Caco-2 (cell line): Measurements from ENCODE around the gene NR2C1. TPM values are rescaled to one million over a fixed set of nuclear protein-coding genes. Genes with fewer than 3 reads are reported as not detected.

ENCODE experiments used
- BruUV-seq: library from RNA; stranded (reverse); fragments of 400-500 nt; replicated peaks from 2 replicates; lab custom pipeline; 2021; lab: Mats Ljungman, UMichigan
- CTCF ChIA-PET: fragments of 300-600 bp; sonication (Branson Sonifier 250); formaldehyde crosslinking; loops from one replicate; lab custom pipeline; 2022; ENCODE audit warnings: antibody characterized with exemption; lab: Charles Lee
- POLR2A ChIA-PET: fragments of 300-600 bp; sonication (Branson Sonifier 250); formaldehyde crosslinking; loops from one replicate; lab custom pipeline; 2022; ENCODE audit warnings: antibody characterized with exemption; lab: Charles Lee
- DNase-seq, 2 experiments: peaks; one replicate each; pipeline versions ENCODE4 v3.0.0 to v3.0.0-alpha.2; 2020 to 2022
- H3K27me3 ChIP-seq: replicated peaks from 2 replicates; pipeline ENCODE4 v1.6.0; 2011; ENCODE audit warnings: low read length; ENCODE audit not compliant: control insufficient read depth, insufficient read depth
- H3K36me3 ChIP-seq: 2 replicates; pipeline ENCODE4 v1.5.1; 2011; ENCODE audit warnings: low read length; ENCODE audit not compliant: control insufficient read depth, insufficient read depth
- H3K4me1 ChIP-seq: fragments of 250-450 bp; sonication (Bioruptor Pico); 2 replicates; pipeline ENCODE4 v1.5.1; 2020; ENCODE audit warnings: mild to moderate bottlenecking
- H3K4me3 ChIP-seq: 2 replicates; pipeline ENCODE4 v1.5.1; 2011; ENCODE audit warnings: low read depth, mild to moderate bottlenecking, control low read depth, low read length
- H3K9me3 ChIP-seq: fragments of 250-450 bp; sonication (Bioruptor Pico); 2 replicates; pipeline ENCODE4 v1.5.1; 2020; ENCODE audit warnings: mild to moderate bottlenecking, moderate library complexity
- H3K27ac Mint-ChIP-seq: one replicate; pipeline ENCODE4 v1.8.0; 2022; ENCODE audit warnings: mixed read lengths; ENCODE audit not compliant: unreplicated experiment
- H3K27me3 Mint-ChIP-seq: one replicate; pipeline ENCODE4 v1.8.0; 2022; ENCODE audit warnings: mixed read lengths; ENCODE audit not compliant: insufficient read depth, unreplicated experiment
- H3K36me3 Mint-ChIP-seq: one replicate; pipeline ENCODE4 v1.8.0; 2022; ENCODE audit warnings: mild to moderate bottlenecking, mixed read lengths; ENCODE audit not compliant: insufficient read depth, unreplicated experiment
- H3K4me1 Mint-ChIP-seq: one replicate; pipeline ENCODE4 v1.8.0; 2022; ENCODE audit warnings: low read depth, mixed read lengths; ENCODE audit not compliant: unreplicated experiment
- H3K4me3 Mint-ChIP-seq: one replicate; pipeline ENCODE4 v1.8.0; 2022; ENCODE audit warnings: mild to moderate bottlenecking, moderate library complexity, mixed read lengths; ENCODE audit not compliant: unreplicated experiment
- H3K9me3 Mint-ChIP-seq: one replicate; pipeline ENCODE4 v1.8.0; 2022; ENCODE audit warnings: mixed read lengths; ENCODE audit not compliant: unreplicated experiment
- CTCF ChIP-seq, 2 experiments: fragments of 200-600 bp in 1 of 2; IDR thresholded peaks; 1 replicate in 1 of 2; 2 replicates in 1 of 2; pipeline versions ENCODE4 v1.5.1 to v1.8.0; 2011 to 2022; ENCODE audit warnings: antibody characterized with exemption in 1 of 2, control low read depth in 1 of 2, inconsistent platforms in 1 of 2, low read depth in 1 of 2, low read length in 1 of 2, mild to moderate bottlenecking in 1 of 2, moderate library complexity in 1 of 2; ENCODE audit not compliant: insufficient read depth in 1 of 2, severe bottlenecking in 1 of 2, unreplicated experiment in 1 of 2
- intact Hi-C: fragments of 100-400 bp; cut with micrococcal nuclease; formaldehyde crosslinking; loops from one replicate; pipeline ENCODE4 v1.10.0; 2022; ENCODE audit not compliant: unreplicated experiment
- total RNA-seq: library from RNA; stranded (reverse); gene quantifications from 2 replicates; pipeline ENCODE4 v1.2.3, GENCODE V29; 2022

Gene NR2C1
- total RNA-seq, 1 experiment from 2014 or later, result 51.1 TPM

GRCh38 chr12:95107362-95107761 is 33.9 kb upstream of the NR2C1 start:
- Histone ChIP-seq H3K36me3 (no peaks in the 10 kb centered on the region; the same call in 1 of the 2 replicates), H3K4me1 (no peaks in the 10 kb centered on the region), H3K9me3 (no peaks in the 10 kb centered on the region), H3K4me3 (no peak overlapping the region), H3K27me3 (no peaks in the 10 kb centered on the region)
- H3K9me3 Mint-ChIP-seq, result no peaks in the 10 kb centered on the region
- POLR2A ChIA-PET, result no interaction called here
- no peak for TF ChIP-seq CTCF (IDR thresholded peaks at IDR 0.05; ENCODE audit: insufficient read depth in 1 of 2, low read depth in 1 of 2, low read length in 1 of 2, severe bottlenecking in 1 of 2, unreplicated experiment in 1 of 2)
- intact Hi-C loops, result no loop called here
- no peaks in the 10 kb centered on the region for H3K4me1 Mint-ChIP-seq
- no peak overlapping the region for H3K4me3 Mint-ChIP-seq
- H3K27me3 Mint-ChIP-seq, result no peaks in the 10 kb centered on the region
- H3K36me3 Mint-ChIP-seq, result peaks cover 68% of the 10 kb centered on the region
- BruUV-seq, result no TSS peak
- DNase-seq, result no peak
- CTCF ChIA-PET, result no interaction called here
- H3K27ac Mint-ChIP-seq, result no peak overlapping the region

DNA sequence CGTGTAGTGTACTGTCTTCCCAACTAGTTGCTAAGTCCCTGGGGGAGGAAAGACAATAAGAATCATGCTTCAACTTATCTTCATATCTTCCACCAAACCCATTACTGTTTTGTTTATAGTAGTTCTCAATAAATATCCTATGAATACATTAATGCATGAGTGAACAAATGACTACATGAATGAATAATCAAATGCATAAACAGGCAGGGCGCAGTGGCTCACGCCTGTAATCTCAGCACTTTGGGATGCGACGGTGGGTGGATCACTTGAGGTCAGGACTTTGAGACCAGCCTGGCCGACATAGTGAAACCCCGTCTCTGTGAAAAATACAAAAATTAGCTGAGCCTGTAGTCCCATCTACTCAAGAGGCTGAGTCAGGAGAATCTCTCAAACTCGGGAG is 32.1 kb upstream of the NR2C1 start:
- no peak overlapping the region for H3K4me3 Mint-ChIP-seq
- peaks cover 4% of the 10 kb centered on the region for H3K4me1 Mint-ChIP-seq
- H3K9me3 Mint-ChIP-seq, result no peaks in the 10 kb centered on the region
- no peak overlapping the region for H3K4me3 ChIP-seq
- H3K27me3 Mint-ChIP-seq, result no peaks in the 10 kb centered on the region
- no peak for TF ChIP-seq CTCF (IDR thresholded peaks at IDR 0.05; ENCODE audit: insufficient read depth in 1 of 2, low read depth in 1 of 2, low read length in 1 of 2, severe bottlenecking in 1 of 2, unreplicated experiment in 1 of 2)
- H3K27ac Mint-ChIP-seq, result peak overlapping the region; percentile 65
- POLR2A ChIA-PET, result no interaction called here
- CTCF ChIA-PET, result interaction anchor here (1.0 kb wide), 1 partner anchor 11 kb away, joined by 3 read pairs; no protein-coding TSS in a partner anchor
- peaks cover under 1% of the 10 kb centered on the region for H3K36me3 ChIP-seq
- DNase-seq, result no peak
- peaks cover 63% of the 10 kb centered on the region for H3K36me3 Mint-ChIP-seq
- intact Hi-C loops, result no loop called here
- H3K9me3 ChIP-seq, result no peaks in the 10 kb centered on the region
- peaks cover under 1% of the 10 kb centered on the region for H3K4me1 ChIP-seq
- BruUV-seq, result no TSS peak
- no peaks in the 10 kb centered on the region for H3K27me3 ChIP-seq

- no peaks in the 10 kb centered on the region for H3K9me3 ChIP-seq
- peaks cover 7% of the 10 kb centered on the region for H3K4me1 ChIP-seq
- intact Hi-C loops, result no loop called here
- H3K36me3 Mint-ChIP-seq, result peaks cover 63% of the 10 kb centered on the region
- H3K27me3 Mint-ChIP-seq, result no peaks in the 10 kb centered on the region
- no peak overlapping the region for H3K4me3 ChIP-seq
- ChIA-PET CTCF (interaction anchor here (0.7 to 1.0 kb wide), 2 partner anchors 12 to 1033 kb away, joined by 3 to 5 read pairs; no protein-coding TSS in a partner anchor), POLR2A (no interaction called here)
- H3K4me1 Mint-ChIP-seq, result peaks cover 10% of the 10 kb centered on the region
- TF ChIP-seq CTCF (IDR thresholded peaks at IDR 0.05; ENCODE audit: insufficient read depth in 1 of 2, low read depth in 1 of 2, low read length in 1 of 2, severe bottlenecking in 1 of 2, unreplicated experiment in 1 of 2), result no peak
- no peaks in the 10 kb centered on the region for H3K9me3 Mint-ChIP-seq
- DNase-seq, result no peak
- no peak overlapping the region for H3K4me3 Mint-ChIP-seq
- peaks cover 2% of the 10 kb centered on the region for H3K36me3 ChIP-seq
- H3K27ac Mint-ChIP-seq, result peak overlapping the region; percentile 65
- H3K27me3 ChIP-seq, result no peaks in the 10 kb centered on the region
- BruUV-seq, result no TSS peak
Measured at GRCh38 chr12:95104919-95105452, 31.6 kb upstream of the NR2C1 start.
